ENCODE results near the gene TMIGD2. TPM values are rescaled to one million over a fixed set of nuclear protein-coding genes. Genes with fewer than 3 reads are reported as not detected.

The TMIGD2 gene
- polyA plus RNA-seq, 1 donor from 2014 or later = not detected

DNA sequence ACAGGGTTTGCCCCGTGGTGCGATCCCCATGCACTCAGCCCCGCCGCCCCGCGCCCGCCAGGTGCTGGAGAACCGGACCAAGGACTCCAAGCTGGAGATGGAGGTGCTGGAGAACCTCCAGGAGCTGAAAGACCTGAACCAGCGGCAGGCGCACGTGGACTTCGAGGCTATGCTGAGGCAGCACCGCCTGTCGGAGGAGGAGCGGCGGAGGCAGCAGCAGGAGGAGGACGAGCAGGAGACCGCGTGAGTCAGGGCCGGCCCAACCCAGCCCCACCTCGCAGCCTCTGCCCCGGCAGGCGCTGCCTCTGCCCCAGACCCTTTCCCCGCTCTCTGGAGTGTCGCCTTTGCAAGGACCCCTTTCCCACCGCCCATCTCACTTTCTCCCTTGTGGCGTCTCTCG, 44.0 kb downstream of the TMIGD2 start:
- no peaks in the 10 kb centered on the region for H3K9me2 ChIP-seq (ENCODE audit: insufficient read depth, low read length)
- no peaks in the 10 kb centered on the region for H3K36me3 ChIP-seq (ENCODE audit: insufficient read depth, low read length)
- H3K4me2 ChIP-seq (ENCODE audit: low read length) = no peak overlapping the region
- no peaks in the 10 kb centered on the region for H3K9me3 ChIP-seq (ENCODE audit: low read length)
- no peak overlapping the region for H3K9ac ChIP-seq (ENCODE audit: low read length)
- no peaks in the 10 kb centered on the region for H3K27me3 ChIP-seq (ENCODE audit: insufficient read depth, low read depth, low read length)
- H4K20me1 ChIP-seq (ENCODE audit: insufficient read depth) = no peaks in the 10 kb centered on the region
- no peaks in the 10 kb centered on the region for H3F3A ChIP-seq (ENCODE audit: insufficient read depth, low read length, poor library complexity, severe bottlenecking)
- H3K27ac ChIP-seq (ENCODE audit: low read length) = no peak overlapping the region
- no peaks in the 10 kb centered on the region for H3K79me2 ChIP-seq (replicated peaks; ENCODE audit: insufficient read depth, low read length)
- no peak overlapping the region for H2AFZ ChIP-seq (ENCODE audit: low read depth, low read length)
- H3K4me3 ChIP-seq (ENCODE audit: low read length) = no peak overlapping the region
- TF ChIP-seq RAD21 (conservative IDR thresholded peaks at IDR 0.05) (no peak), TAF1 (IDR thresholded peaks at IDR 0.05; ENCODE audit: low read depth) (no peak), EZH2 (IDR thresholded peaks at IDR 0.05; ENCODE audit: borderline replicate concordance, insufficient read depth, low read length, poor library complexity, severe bottlenecking) (no peak), SMC3 (conservative IDR thresholded peaks at IDR 0.05; ENCODE audit: poor library complexity) (no peak)
- TF ChIP-seq, protein P1, sequence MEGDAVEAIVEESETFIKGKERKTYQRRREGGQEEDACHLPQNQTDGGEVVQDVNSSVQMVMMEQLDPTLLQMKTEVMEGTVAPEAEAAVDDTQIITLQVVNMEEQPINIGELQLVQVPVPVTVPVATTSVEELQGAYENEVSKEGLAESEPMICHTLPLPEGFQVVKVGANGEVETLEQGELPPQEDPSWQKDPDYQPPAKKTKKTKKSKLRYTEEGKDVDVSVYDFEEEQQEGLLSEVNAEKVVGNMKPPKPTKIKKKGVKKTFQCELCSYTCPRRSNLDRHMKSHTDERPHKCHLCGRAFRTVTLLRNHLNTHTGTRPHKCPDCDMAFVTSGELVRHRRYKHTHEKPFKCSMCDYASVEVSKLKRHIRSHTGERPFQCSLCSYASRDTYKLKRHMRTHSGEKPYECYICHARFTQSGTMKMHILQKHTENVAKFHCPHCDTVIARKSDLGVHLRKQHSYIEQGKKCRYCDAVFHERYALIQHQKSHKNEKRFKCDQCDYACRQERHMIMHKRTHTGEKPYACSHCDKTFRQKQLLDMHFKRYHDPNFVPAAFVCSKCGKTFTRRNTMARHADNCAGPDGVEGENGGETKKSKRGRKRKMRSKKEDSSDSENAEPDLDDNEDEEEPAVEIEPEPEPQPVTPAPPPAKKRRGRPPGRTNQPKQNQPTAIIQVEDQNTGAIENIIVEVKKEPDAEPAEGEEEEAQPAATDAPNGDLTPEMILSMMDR (IDR thresholded peaks at IDR 0.05; ENCODE audit: poor library complexity, severe bottlenecking) = no peak

DNA sequence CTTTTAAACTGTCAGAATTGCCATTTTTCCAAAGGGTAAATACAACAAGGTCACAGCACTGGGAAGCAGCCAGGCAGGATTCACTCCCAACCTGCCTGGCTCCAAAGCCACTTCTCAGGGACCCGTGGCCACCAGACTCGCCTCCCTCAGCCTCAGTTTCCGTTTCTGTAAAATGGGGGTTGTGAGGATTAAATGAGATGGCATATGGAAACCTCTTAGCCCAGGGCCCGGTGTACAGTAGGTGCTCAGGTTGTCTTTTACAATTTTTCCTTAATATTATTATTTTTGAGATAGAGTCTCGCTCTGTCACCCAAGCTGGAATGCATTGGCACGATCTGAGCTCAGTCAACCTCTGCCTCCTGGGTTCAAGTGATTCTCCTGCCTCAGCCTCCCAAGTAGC, 45.2 kb downstream of the TMIGD2 start:
- H3K27me3 ChIP-seq (ENCODE audit: insufficient read depth, low read depth, low read length) = no peaks in the 10 kb centered on the region
- no peak overlapping the region for H3K27ac ChIP-seq (ENCODE audit: low read length)
- H4K20me1 ChIP-seq (ENCODE audit: insufficient read depth) = no peaks in the 10 kb centered on the region
- H3F3A ChIP-seq (ENCODE audit: insufficient read depth, low read length, poor library complexity, severe bottlenecking) = no peaks in the 10 kb centered on the region
- no peaks in the 10 kb centered on the region for H3K79me2 ChIP-seq (replicated peaks; ENCODE audit: insufficient read depth, low read length)
- no peak overlapping the region for H3K4me3 ChIP-seq (ENCODE audit: low read length)
- H3K4me2 ChIP-seq (ENCODE audit: low read length) = no peak overlapping the region
- no peaks in the 10 kb centered on the region for H3K9me3 ChIP-seq (ENCODE audit: low read length)
- no peak overlapping the region for H3K9ac ChIP-seq (ENCODE audit: low read length)
- TF ChIP-seq SMC3 (conservative IDR thresholded peaks at IDR 0.05; ENCODE audit: poor library complexity) (no peak), MXI1 (conservative IDR thresholded peaks at IDR 0.05; ENCODE audit: poor library complexity, severe bottlenecking) (no peak), TAF1 (IDR thresholded peaks at IDR 0.05; ENCODE audit: low read depth) (no peak), EP300 (conservative IDR thresholded peaks at IDR 0.05; ENCODE audit: poor library complexity, severe bottlenecking) (no peak), EZH2 (IDR thresholded peaks at IDR 0.05; ENCODE audit: borderline replicate concordance, insufficient read depth, low read length, poor library complexity, severe bottlenecking) (no peak), RAD21 (conservative IDR thresholded peaks at IDR 0.05) (no peak), POLR2AphosphoS5 (IDR thresholded peaks at IDR 0.05) (no peak)
- TF ChIP-seq, protein P1 (IDR thresholded peaks at IDR 0.05; ENCODE audit: poor library complexity, severe bottlenecking) = no peak
- TF ChIP-seq, protein P2, sequence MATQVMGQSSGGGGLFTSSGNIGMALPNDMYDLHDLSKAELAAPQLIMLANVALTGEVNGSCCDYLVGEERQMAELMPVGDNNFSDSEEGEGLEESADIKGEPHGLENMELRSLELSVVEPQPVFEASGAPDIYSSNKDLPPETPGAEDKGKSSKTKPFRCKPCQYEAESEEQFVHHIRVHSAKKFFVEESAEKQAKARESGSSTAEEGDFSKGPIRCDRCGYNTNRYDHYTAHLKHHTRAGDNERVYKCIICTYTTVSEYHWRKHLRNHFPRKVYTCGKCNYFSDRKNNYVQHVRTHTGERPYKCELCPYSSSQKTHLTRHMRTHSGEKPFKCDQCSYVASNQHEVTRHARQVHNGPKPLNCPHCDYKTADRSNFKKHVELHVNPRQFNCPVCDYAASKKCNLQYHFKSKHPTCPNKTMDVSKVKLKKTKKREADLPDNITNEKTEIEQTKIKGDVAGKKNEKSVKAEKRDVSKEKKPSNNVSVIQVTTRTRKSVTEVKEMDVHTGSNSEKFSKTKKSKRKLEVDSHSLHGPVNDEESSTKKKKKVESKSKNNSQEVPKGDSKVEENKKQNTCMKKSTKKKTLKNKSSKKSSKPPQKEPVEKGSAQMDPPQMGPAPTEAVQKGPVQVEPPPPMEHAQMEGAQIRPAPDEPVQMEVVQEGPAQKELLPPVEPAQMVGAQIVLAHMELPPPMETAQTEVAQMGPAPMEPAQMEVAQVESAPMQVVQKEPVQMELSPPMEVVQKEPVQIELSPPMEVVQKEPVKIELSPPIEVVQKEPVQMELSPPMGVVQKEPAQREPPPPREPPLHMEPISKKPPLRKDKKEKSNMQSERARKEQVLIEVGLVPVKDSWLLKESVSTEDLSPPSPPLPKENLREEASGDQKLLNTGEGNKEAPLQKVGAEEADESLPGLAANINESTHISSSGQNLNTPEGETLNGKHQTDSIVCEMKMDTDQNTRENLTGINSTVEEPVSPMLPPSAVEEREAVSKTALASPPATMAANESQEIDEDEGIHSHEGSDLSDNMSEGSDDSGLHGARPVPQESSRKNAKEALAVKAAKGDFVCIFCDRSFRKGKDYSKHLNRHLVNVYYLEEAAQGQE (IDR thresholded peaks at IDR 0.05; ENCODE audit: borderline replicate concordance) = no peak
- H2AFZ ChIP-seq (ENCODE audit: low read depth, low read length) = no peak overlapping the region
- H3K9me2 ChIP-seq (ENCODE audit: insufficient read depth, low read length) = no peaks in the 10 kb centered on the region
- no peaks in the 10 kb centered on the region for H3K36me3 ChIP-seq (ENCODE audit: insufficient read depth, low read length)
